ENCODE measurements around the gene PLXDC2. TPM values are rescaled to one million over a fixed set of nuclear protein-coding genes. Genes with fewer than 3 reads are reported as not detected.

Gene PLXDC2
- total RNA-seq, 1 experiment from 2014 or later = 0.20 TPM

GRCh38 chr10:20006169-20006870, 190.1 kb downstream of the PLXDC2 start (continued):
- TF ChIP-seq REST (IDR thresholded peaks at IDR 0.05; ENCODE audit: low read depth) (no peak), SRF (IDR thresholded peaks at IDR 0.05; ENCODE audit: low read depth) (no peak), POLR2AphosphoS5 (IDR thresholded peaks at IDR 0.05; ENCODE audit: low read depth, low read length) (no peak), ELF1 (IDR thresholded peaks at IDR 0.05; ENCODE audit: borderline replicate concordance, low read depth) (no peak), ZNF274 (IDR thresholded peaks at IDR 0.05; ENCODE audit: low read depth, low read length) (no peak), CTCF (IDR thresholded peaks at IDR 0.05 in 2 of 3, conservative IDR thresholded peaks at IDR 0.05 in 1 of 3; ENCODE audit: borderline replicate concordance in 1 of 3, insufficient read depth in 1 of 3, low read depth in 2 of 3, low read length in 2 of 3) (no peak)

GRCh38 chr10:20007426-20007825, 191.2 kb downstream of the PLXDC2 start:
- Histone ChIP-seq H3K9ac (ENCODE audit: low read length) (no peak overlapping the region), H3K9me2 (ENCODE audit: insufficient read depth) (no peaks in the 10 kb centered on the region), H3K9me3 (ENCODE audit: control insufficient read depth in 1 of 2, insufficient read depth in 1 of 2, low read depth in 1 of 2, low read length in 2 of 2) (peaks cover 6 to 18% of the 10 kb centered on the region in 2 experiments; a peak in 2 of 4 replicates), H4K20me1 (ENCODE audit: insufficient read depth) (no peaks in the 10 kb centered on the region), H3K4me1 (ENCODE audit: control insufficient read depth in 1 of 2, insufficient read depth in 2 of 2, low read length in 2 of 2) (no peaks in the 10 kb centered on the region), H3K27me3 (ENCODE audit: insufficient read depth, low read length) (no peaks in the 10 kb centered on the region), H2AFZ (ENCODE audit: low read depth, low read length, poor library complexity, severe bottlenecking) (no peak overlapping the region), H3K4me3 (replicated peaks in 1 of 2; ENCODE audit: low read depth in 1 of 2, low read length in 2 of 2) (no peak overlapping the region), H3K36me3 (ENCODE audit: control insufficient read depth in 1 of 2, insufficient read depth in 2 of 2, low read length in 2 of 2) (no peaks in the 10 kb centered on the region), H3K27ac (ENCODE audit: low read depth, low read length) (no peak overlapping the region), H3K79me2 (ENCODE audit: insufficient read depth, low read length) (no peaks in the 10 kb centered on the region), H3K4me2 (ENCODE audit: low read length) (no peak overlapping the region)
- ChIA-PET RAD21 (ENCODE audit: low non-redundant PET in 1 of 2, low total read pairs in 2 of 2, uncharacterized antibody in 2 of 2, unreplicated experiment in 2 of 2) (no interaction called here), POLR2A (no interaction called here), CTCF (no interaction called here)
- ATAC-seq (no peak), DNase-seq (ENCODE audit: low read depth, low spot score) (no peak)
- BruUV-seq (replicated peaks) = no TSS peak
- intact Hi-C loops (cut with micrococcal nuclease) = no loop called here
- TF ChIP-seq ZNF274 (IDR thresholded peaks at IDR 0.05; ENCODE audit: low read depth, low read length) (no peak), EZH2phosphoT487 (IDR thresholded peaks at IDR 0.05; ENCODE audit: borderline replicate concordance) (no peak), CTCF (IDR thresholded peaks at IDR 0.05 in 2 of 3, conservative IDR thresholded peaks at IDR 0.05 in 1 of 3; ENCODE audit: borderline replicate concordance in 1 of 3, insufficient read depth in 1 of 3, low read depth in 2 of 3, low read length in 2 of 3) (no peak), ZFX (IDR thresholded peaks at IDR 0.05) (no peak), POLR2A (IDR thresholded peaks at IDR 0.05; ENCODE audit: borderline replicate concordance, extremely low read depth, insufficient read depth, insufficient read length) (no peak), TCF7L2 (IDR thresholded peaks at IDR 0.05; ENCODE audit: borderline replicate concordance, extremely low read depth, insufficient read depth, insufficient read length) (no peak), REST (IDR thresholded peaks at IDR 0.05; ENCODE audit: low read depth) (no peak)

All from HCT116 (cell line).